GM21717 (cell line): ENCODE results near the gene LRCH4.
A peak's percentile ranks its signal among the peaks of the same experiment; 100 is the strongest.
"Not testable (repeated sequence)": the region's sequence is repeated elsewhere in the genome, so short reads cannot be mapped to it uniquely, and the experiment has no call there.

Experiments used
- ATAC-seq: cut with Tn5 transposase; IDR thresholded peaks from one replicate; pipeline ENCODE4 v1.9.1; 2021; ENCODE audit warnings: mild to moderate bottlenecking, moderate library complexity; ENCODE audit not compliant: unreplicated experiment

The LRCH4 gene

DNA sequence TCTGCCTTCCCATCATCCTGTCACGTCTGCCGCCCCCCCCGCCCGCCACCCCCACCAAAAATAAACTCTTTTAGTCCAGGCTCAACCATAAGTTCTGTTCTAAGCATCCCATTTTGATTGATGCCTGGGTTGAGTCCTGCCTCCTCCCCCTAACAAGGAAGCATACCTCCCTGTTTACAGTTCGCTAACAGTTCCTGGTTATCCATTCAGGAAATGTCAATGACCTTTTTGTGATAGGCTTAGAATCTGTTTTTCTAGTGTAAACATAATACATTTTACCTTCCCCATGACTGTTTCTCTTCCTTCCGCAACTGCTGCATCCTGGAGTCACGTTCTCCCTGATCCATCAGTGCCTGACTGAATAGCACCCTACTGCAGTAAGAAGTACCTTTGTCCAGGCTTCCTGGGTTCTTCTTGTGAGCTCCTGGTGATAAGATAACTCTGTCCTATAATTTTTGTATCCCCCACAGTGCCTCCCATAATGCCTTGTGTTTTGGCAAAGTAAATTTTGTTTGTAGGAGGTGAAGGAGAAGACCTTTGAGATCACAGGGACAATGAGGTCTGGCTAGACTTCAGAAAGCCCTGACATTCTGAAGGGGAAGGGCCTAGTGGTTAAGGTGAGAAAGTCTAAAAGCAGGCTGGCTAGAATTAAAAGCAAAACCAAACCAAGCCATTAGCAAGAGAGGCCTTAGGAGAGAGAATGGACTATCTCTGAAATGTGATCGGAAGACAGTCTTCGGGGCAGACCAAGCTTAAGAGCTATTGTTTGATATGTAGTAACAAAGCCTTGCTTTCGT lies 39.6 kb downstream of the LRCH4 start:
- ATAC-seq, result no peak

DNA sequence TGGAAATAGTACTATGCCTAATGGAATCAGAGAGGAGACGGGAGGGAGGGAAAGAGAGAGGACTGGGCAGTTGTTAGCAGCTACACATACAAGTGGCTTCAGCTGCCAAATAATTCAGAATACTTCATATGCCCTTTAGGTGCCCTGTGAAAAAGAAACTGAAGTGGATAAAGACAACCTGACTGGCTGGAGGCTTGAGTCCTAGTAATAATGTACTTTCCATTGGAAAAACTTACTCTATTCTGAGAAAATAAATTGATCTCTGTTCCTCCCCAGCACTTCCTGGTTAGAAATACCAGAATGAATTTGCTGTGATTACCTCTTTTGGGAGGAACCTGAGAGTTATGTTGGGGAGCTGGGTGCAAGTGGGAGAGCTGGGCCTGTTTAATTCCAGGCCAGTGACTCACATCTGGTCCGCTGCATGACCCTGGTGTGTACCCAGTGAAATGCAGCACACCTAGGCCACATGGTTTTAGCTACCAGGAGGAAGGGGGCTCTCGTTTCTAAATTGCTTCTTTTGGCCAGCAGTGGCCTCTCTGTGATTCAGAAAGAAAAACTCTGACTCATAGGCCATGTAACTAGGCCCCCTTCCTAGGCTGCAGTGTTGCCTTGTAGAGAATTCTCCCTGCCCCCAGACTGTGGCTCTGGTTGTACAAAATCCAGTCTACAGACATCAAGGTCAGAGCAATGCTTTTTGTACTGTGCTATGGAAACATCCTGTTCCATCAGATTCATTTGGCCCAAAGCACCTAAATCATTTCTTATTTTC lies 40.4 kb downstream of the LRCH4 start:
- ATAC-seq, result no peak

DNA sequence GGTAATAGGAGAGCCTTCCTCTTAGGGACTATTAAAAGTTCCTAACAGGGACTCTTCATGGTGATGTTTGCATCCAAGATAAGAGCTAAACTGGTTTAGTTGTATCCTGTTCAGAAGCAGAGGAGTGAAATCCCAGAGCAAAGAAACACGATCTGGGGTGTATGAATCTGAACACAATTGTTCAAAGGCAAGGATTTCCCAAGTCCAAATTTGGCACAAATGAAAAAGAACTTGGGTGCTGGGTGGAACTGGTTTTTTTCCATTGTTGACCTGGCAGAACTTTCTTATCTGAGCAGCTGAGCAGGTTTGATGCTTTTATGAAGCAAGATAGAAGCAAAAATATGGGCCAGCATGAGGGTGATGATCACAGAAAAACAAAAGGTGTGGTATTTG lies 41.0 kb downstream of the LRCH4 start:
- ATAC-seq, result no peak

DNA sequence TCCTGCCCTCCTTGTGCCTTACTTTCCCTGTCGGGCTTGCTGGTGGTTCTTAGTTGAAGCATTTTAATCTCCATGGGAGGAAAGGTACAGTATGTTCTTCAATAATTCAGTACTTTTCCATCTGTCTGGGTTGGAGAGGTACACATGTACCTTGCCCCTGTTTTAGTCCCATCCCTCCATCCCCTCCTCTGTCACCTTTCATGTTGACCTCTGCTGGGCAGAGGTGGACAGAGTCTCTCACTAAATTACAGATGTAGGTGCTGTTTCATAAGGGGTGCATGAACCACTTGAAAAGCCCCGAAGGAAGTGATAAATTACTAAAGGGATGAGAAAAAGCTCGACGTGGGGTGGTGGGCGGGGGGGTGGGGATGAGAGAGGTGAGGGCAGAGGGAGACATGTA lies 41.5 kb downstream of the LRCH4 start:
- no peak for ATAC-seq

DNA sequence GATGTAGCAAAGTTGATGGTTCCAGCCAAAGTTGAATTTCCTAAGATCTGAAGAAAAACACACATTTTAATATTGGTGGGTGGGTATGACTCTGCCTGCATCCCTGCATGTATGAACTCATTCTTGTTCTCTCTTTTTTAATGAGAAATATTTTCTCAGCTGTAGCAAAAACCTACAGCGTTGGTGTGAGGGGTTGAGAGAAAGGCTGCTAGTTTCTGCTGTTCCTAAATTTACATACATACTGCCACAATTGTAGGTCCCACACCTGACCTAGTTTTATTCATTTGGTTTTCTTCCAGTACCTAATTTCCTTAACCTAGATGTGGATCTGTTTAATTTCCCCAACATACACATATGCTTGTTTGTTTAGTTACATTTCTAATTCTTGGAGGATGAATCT lies 42.3 kb downstream of the LRCH4 start:
- ATAC-seq, result no peak

DNA sequence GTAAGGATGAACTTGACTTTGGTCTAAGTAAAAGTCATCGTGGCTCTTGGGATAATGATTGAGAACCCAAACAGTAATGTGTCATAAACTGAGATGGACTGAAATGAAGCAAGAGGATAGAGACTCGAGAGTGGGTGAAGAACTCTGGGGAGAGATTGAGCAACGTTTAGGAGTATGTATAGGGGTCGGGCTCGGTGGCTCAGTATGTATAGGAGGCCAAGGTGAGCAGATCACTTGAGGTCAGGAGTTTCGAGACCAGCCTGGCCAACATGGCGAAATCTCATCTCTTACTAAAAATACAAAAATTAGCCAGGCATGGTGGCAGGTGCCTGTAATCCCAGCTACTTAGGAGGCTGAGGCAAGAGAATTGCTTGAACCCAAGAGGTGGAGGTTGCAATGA lies 44.6 kb downstream of the LRCH4 start:
- not testable (repeated sequence) for ATAC-seq

DNA sequence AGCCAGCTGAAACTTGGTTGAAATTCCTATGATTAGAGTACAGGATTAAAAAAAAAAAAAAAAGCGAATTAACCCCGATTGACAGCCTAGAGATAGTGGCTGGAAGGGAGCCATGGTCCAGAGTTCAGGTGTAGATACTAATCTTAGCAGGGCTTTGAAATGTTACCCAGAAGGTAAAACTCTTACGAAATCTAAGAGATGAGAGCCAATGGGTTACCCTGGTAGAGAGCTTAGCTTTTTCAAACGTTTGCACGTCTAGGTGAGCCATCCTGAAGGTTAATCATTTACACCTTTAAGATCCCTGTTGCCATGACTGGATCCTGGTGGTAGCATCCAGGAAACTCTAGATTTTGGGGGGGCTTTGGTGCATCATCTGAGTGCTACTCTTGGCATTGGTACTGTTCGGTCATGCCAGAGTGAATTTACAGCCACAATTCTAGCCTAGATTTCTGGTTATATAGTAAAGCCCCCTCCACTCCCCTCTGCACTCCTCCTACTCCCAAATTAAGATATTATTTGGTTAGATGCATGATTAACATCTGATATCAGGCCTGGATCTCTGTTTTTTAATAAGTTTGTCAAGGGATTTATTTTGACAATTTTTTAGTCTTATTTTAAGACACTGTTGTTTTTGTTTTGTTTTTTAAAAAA lies 45.7 kb downstream of the LRCH4 start:
- no peak for ATAC-seq

DNA sequence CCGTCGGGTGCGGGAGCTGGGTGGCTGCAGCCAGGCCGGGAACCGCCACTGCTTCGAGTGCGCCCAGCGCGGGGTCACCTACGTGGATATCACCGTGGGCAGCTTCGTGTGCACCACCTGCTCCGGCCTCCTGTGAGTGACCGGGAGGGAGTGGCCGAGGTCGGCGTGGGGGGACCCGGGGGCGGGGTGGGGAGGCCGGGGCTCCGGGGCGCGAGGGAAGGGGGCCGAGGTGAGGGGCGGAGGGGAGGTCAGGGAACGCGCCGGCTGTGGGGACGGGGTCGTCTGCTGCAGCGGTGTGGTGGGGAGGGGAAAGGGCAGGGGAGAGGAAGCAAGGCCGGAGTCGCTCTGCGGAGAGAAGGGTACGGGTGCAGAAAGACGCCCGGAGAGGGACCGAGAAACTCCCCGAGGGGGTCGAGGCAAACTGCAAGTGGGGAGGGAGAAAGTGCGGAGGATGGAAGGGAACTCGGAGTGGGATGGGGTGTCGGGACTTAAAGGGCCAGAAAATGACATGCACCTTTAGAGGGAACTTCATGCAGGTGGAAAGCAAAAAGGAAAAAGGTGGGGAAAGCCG lies 46.4 kb downstream of the LRCH4 start:
- no peak for ATAC-seq

DNA sequence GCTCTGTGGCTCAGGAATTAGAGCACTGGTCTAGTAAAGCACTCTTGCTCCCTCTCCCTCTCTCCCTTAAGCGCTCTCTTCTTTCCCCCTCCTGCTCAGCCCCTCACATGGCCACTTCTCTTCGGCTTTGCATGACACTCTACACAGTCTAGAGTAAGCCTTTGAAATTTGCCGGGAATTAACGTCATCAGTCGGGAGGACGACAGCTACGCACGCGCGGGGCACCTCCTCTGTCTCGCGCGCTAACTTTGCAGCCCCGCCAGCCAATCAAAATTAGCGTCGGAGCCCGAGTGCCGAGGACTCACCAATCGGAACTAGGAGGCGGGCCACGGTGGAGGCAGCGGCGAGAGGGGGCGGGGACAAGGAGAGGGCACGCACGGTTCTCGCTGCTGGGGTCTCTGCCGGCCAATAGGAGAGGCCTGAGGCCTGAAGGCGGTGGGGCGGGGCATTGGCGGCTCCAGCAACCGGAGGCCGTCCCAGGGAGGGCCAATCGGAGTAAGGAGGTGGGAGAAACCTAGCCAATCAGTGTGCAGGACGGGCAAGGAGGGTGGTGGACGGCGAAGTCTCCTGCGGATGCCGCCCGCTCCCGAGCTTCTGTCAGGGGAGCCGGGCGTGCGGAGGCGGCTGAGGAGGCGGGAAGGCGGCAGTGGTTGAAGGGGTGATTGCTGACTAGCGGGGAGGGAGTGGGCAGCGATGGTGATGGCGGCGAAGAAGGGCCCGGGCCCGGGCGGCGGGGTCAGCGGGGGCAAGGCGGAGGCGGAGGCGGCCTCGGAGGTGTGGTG lies 47.1 kb downstream of the LRCH4 start, which contains the start of gene AGFG2:
AGFG2 (plus strand) TSS at position 550 of the 782 bp plus-strand sequence; CDS start at position 694, 144 bp downstream.
- peak; percentile 91 for ATAC-seq

DNA sequence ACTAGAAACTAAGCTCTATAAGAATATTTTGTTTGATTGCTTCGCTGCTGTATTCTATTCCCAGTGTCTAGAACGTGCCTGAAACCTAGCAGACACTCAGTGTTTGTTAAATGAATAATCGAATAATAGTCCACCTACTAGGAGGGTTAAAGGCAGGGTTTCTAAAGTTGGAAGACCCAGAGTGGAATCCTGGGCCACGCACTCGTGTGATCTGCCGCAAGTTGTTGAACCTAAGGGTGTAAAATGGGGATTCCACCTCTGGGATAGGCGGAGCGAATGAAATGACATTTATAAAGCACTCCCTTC lies 47.6 kb downstream of the LRCH4 start:
- no peak for ATAC-seq

DNA sequence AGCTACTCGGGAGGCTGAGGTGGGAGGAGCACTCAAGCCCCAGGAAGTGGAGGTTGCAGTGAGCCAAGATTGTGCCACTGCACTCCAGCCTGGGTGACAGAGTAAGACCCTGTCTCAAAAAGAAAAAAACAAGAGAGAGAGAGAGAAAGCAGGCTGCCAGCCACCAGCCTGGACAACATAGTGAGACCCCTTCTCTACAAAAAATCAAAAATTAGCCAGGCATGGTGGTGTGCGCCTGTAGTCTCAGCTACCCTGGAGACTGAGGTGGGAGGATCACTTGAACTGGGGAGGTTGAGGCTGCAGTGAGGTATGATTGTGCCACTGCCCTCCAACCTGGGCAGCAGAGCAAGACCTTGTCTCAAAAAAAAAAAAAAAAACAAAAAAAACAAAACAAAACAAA lies 49.2 kb downstream of the LRCH4 start:
- ATAC-seq, result not testable (repeated sequence)

DNA sequence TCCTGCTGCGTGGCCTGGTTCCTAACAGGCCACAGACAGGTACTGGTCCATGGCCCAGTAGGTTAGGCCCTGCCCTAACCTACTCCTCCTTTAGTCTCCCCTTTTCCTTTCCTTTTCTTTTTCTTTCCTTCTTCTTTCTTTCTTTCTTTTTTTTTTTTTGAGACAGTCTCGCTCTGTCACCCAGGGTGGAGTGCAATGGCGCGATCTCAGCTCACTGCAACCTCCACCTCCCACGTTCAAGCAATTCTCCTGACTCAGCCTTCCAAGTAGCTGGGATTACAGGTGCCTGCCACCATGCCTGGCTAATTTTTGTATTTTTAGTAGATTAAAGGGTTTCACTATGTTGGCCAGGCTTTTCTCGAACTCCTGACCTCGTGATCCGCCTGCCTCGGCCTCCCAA lies 49.9 kb downstream of the LRCH4 start:
- ATAC-seq, result not testable (repeated sequence)

DNA sequence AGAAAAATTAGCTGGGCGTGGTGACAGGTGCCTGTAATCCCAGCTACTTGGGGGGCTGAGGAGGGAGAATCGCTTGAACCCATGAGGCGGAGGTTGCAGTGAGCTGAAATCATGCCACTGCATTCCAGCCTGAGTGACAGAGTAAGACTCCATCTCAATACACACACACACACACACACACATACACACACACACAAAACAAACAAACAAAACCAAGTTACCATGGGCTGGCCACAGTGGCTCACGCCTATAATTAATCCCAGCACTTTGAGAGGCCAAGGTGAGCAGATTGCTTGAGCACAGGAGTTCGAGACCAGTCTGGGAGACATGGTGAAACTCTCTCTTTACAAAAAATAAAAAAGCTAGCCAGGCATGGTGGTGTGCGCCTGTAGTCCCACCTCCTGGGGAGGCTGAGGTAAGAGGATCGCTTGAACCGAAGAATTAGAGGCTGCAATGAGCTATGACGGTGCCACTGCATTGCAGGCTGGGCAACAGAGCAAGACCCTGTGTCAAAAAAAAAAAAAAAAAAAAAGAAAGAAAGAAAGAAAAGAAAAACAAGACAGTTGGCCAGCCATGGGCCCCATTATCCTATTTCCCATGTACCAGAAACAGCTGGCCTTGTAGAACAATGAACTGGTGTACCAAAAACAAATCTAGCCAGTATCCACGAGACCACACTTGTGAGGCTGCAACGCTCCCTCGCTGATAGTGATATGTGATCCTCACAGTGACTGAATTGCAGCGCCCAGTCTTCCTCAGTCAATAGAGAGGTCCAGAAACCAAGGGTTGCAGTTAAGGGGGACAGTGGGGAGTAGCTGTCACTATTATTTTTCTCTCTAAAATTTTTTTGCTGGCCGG lies 53.5 kb downstream of the LRCH4 start:
- ATAC-seq, result no peak

DNA sequence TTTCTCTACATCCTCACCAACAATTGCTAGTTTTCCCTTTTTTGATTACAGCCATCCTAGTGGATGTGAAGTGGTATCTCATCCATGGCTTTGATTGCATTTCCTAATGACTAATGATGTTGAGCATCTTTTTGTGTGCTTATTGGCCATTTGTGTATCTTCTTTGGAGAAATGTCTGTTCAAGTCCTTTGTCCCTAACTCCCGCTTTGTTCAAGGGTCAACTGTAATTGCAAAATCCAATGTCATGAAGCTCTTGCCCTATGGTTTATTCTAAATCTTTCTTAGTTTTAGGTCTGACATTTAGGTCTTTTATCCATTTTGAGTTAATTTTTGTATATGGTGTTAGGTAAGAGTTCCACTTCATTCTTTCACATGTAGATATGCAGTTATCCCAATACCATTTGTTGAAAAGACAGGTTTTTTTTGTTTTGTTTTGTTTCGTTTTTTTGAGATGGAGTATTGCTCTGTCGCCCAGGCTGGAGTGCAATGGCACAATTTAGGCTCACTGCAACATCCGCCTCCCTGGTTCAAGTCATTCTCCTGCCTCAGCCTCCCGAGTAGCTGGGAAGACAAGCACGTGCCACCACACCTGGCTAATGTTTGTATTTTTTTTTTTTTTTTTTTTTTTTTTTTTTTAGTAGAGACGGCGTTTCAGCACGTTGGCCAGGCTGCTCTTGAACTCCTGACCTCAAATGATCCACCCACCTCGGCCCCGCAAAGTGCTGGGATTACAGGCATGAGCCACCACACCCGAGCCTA lies 57.6 kb downstream of the LRCH4 start:
- not testable (repeated sequence) for ATAC-seq
